GM12875 (cell line): ENCODE data around the gene XPC.

Experiments
- H3K4me3 ChIP-seq: one replicate; pipeline ENCODE4 v1.5.1; 2011; ENCODE audit warnings: low read depth, low read length, control low read depth
- CTCF ChIP-seq: IDR thresholded peaks from 2 replicates; pipeline ENCODE4 v1.5.1; 2011; ENCODE audit warnings: low read depth, mild to moderate bottlenecking, control low read depth, inconsistent platforms, low read length, moderate library complexity, borderline replicate concordance; ENCODE audit not compliant: insufficient read depth

XPC gene

GRCh38 chr3:14186854-14187458 is 8.6 kb upstream of the XPC start:
- no peak overlapping the region for H3K4me3 ChIP-seq
- TF ChIP-seq CTCF: no peak

GRCh38 chr3:14183015-14183577 is 4.7 kb upstream of the XPC start:
- H3K4me3 ChIP-seq: no peak overlapping the region
- no peak for TF ChIP-seq CTCF

GRCh38 chr3:14181253-14181652 is 2.9 kb upstream of the XPC start:
- no peak overlapping the region for H3K4me3 ChIP-seq
- TF ChIP-seq CTCF: no peak

GRCh38 chr3:14179795-14180194 is 1.4 kb upstream of the XPC start:
- TF ChIP-seq CTCF: no peak
- no peak overlapping the region for H3K4me3 ChIP-seq

- peak overlapping the region; percentile 95 for H3K4me3 ChIP-seq
- no peak for TF ChIP-seq CTCF
Observed at GRCh38 chr3:14179114-14179465, 689 bp upstream of the XPC start.

GRCh38 chr3:14177580-14178246 is 688 bp downstream of the XPC start:
- no peak for TF ChIP-seq CTCF

GRCh38 chr3:14175383-14176037 is 2.9 kb downstream of the XPC start:
- TF ChIP-seq CTCF: no peak
- no peak overlapping the region for H3K4me3 ChIP-seq

More at GRCh38 chr3:14177580-14178246, 688 bp downstream of the XPC start:
- H3K4me3 ChIP-seq: peak overlapping the region; percentile 95
